IPS-15b (cell line): ENCODE data around the gene ERC2.

ENCODE experiments used
- H3K27me3 ChIP-seq: one replicate; pipeline ENCODE4 v1.6.1; 2013; ENCODE audit warnings: low read length; ENCODE audit not compliant: control insufficient read depth, insufficient read depth
- H3K36me3 ChIP-seq: one replicate; pipeline ENCODE4 v1.6.1; 2013; ENCODE audit warnings: low read length; ENCODE audit not compliant: control insufficient read depth, insufficient read depth
- H3K4me1 ChIP-seq: one replicate; pipeline ENCODE4 v1.6.1; 2013; ENCODE audit warnings: mild to moderate bottlenecking, low read length; ENCODE audit not compliant: control insufficient read depth, insufficient read depth
- H3K4me3 ChIP-seq: one replicate; pipeline ENCODE4 v1.5.1; 2013; ENCODE audit warnings: low read depth, low read length
- H3K9ac ChIP-seq: one replicate; pipeline ENCODE4 v1.6.1; 2013; ENCODE audit warnings: low read depth, mild to moderate bottlenecking, low read length
- H3K9me3 ChIP-seq: one replicate; pipeline ENCODE4 v1.6.1; 2013; ENCODE audit warnings: mild to moderate bottlenecking, low read length; ENCODE audit not compliant: control insufficient read depth, insufficient read depth

ERC2 gene

DNA sequence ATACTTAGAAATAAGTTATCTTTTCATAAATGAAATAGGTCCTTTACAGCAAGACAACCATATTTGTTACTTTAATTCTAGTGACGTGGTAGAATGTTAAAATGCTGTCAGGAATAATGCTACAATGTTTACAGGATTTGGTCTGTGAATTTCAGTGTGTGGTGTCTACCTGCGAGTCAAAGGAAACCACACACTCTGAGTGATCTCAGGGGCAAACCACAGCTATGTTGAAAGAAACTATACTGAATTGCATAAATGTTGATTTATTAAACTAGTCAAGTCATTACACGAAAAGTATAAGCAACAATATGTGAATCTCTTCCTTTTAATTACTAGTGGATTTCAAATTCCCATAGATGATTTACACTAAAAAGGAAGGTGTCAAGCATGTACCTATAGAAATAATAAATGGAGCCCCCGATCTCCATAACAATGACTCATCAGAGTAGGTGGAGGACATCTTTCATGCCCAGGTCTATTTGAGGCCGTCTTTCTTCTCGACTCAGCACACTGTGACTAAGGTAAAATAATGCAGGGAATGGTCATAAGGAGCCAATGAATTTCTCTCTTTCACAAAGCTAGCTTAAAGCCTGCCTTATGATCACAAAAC is 463.0 kb downstream of the ERC2 start:
- H3K4me1 ChIP-seq = peaks cover 30% of the 10 kb centered on the region
- no peak overlapping the region for H3K4me3 ChIP-seq
- H3K9ac ChIP-seq = no peak overlapping the region

DNA sequence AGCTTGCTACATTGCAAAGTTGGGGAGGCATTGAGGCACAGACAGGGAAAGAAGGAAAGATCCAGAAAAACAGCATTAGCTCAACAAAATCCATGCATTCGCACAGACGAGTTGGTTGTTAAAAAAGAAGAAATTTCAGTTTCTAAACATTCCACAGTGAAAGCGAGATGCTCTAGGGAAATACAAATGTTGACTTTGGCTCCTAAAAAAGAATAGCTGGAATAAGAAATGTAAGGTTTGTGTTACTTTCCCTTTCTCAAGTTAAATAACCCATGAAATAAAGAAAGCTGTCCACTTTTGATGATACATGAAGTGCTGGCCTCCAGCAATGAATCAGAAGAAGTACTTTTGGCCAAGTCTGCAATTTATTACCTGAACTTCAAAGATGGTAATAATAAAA is 465.1 kb downstream of the ERC2 start:
- no peak overlapping the region for H3K9ac ChIP-seq
- H3K4me1 ChIP-seq = peaks cover 30% of the 10 kb centered on the region
- H3K36me3 ChIP-seq = no peaks in the 10 kb centered on the region
- H3K4me3 ChIP-seq = no peak overlapping the region
- no peaks in the 10 kb centered on the region for H3K27me3 ChIP-seq
- H3K9me3 ChIP-seq = no peaks in the 10 kb centered on the region

More for the DNA sequence above, 463.0 kb downstream of the ERC2 start:
- H3K9me3 ChIP-seq = no peaks in the 10 kb centered on the region
- H3K36me3 ChIP-seq = no peaks in the 10 kb centered on the region
- H3K27me3 ChIP-seq = no peaks in the 10 kb centered on the region

DNA sequence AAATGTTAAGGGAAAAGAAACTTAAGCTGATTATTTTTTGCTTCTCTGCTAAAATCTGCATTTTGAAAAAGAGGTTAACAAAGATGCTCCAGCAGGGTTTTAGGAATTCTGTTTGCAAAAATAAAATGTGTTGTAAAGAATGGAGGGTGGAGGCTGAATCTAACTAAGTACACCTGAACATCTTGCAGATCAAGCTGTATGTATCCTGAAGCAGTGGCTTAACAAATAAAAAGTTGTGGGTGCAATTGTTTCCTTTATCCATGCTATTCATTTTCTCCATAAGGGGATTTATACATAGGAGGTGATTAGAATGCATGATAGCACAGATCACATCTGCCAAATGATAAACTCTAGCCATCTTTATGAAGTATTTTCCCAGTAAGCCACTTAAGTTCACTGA is 466.3 kb downstream of the ERC2 start:
- H3K4me1 ChIP-seq = peaks cover 30% of the 10 kb centered on the region
- no peak overlapping the region for H3K4me3 ChIP-seq
- no peaks in the 10 kb centered on the region for H3K9me3 ChIP-seq
- H3K27me3 ChIP-seq = no peaks in the 10 kb centered on the region
- no peaks in the 10 kb centered on the region for H3K36me3 ChIP-seq
- H3K9ac ChIP-seq = no peak overlapping the region

DNA sequence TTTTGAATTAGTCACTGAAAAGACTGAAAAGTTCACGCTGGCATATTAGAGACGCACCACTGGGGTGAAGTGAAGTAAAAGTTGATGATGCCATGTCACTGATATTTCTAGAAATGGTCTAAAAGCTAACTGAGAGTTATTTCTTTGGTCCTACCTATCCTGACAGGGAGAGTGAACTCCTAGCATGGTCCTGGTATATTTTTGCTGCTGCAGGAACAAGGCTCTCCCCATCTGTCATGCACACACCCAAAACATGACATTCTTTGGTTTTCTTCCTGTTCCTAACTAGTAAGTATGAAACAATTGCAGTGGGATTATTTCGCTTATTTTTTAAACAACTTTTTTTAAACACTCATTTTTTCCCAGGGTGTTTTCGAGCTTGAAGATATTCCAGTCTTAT is 466.7 kb downstream of the ERC2 start:
- no peaks in the 10 kb centered on the region for H3K36me3 ChIP-seq
- no peaks in the 10 kb centered on the region for H3K9me3 ChIP-seq
- peaks cover 30% of the 10 kb centered on the region for H3K4me1 ChIP-seq
- no peak overlapping the region for H3K9ac ChIP-seq
- H3K27me3 ChIP-seq = no peaks in the 10 kb centered on the region
- H3K4me3 ChIP-seq = no peak overlapping the region

DNA sequence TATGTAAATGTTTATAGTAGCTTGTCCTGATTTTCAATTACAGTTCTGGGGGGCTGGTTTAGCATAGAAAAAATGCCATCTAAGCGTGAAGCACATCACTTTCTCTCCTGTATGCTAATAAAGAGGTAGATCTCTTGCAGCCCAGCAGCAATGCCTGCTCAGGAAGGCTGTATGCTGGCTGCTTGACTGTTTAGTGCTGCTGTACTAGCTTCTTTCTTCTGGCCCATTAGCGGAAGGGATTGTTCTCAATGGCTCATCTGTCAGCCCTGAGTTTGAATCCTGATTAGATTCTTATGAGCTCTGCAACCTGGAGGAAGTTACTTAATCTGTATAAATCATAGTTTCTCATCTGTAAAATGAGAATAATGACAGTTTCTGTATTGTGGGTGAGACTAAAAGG is 478.9 kb downstream of the ERC2 start:
- Histone ChIP-seq H3K9ac (no peak overlapping the region), H3K27me3 (no peaks in the 10 kb centered on the region), H3K9me3 (no peaks in the 10 kb centered on the region), H3K4me3 (no peak overlapping the region), H3K4me1 (peaks cover 12% of the 10 kb centered on the region), H3K36me3 (no peaks in the 10 kb centered on the region)

DNA sequence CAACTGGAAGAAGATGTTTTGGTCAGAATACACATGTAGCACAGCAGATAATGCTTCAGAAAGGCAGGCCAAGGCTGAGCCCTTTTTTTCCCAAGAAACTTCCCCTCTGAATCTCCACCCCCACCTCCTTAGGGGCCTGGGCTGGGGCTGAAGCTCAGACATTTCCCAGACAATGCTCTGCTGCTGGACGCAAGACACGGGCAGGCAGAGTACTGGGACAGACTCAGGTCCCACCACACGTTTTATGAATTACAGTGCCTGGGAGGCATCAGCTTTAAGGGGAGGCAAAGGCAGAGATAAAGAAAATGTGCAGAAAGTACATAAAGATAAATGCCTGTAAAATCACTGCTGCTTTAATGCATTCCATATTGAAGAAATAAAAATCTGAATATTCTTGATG is 479.4 kb downstream of the ERC2 start:
- Histone ChIP-seq H3K4me1 (peaks cover 12% of the 10 kb centered on the region), H3K4me3 (no peak overlapping the region), H3K9me3 (no peaks in the 10 kb centered on the region), H3K36me3 (no peaks in the 10 kb centered on the region), H3K27me3 (no peaks in the 10 kb centered on the region), H3K9ac (no peak overlapping the region)

DNA sequence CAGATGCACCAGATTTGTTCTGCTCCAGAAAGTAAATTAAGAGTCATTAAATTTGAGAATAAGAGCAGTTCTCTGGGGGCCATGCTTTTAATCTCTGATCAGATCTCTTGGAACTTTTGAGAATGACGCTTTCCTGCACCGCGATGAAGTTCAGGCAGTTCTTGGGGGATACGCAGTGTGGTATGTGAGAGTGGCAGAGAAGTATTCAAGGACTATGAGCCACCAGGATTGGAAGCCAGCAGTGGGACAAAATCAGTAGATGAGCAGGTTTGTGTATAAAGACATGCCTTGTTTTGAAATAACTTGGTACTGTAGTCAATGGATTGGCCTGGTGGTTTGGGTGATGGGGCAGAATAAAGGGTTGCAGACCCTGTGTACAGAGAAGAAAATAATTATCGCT is 483.6 kb downstream of the ERC2 start:
- Histone ChIP-seq H3K9me3 (no peaks in the 10 kb centered on the region), H3K4me1 (peaks cover 14% of the 10 kb centered on the region), H3K4me3 (no peak overlapping the region), H3K27me3 (no peaks in the 10 kb centered on the region), H3K9ac (no peak overlapping the region), H3K36me3 (no peaks in the 10 kb centered on the region)

DNA sequence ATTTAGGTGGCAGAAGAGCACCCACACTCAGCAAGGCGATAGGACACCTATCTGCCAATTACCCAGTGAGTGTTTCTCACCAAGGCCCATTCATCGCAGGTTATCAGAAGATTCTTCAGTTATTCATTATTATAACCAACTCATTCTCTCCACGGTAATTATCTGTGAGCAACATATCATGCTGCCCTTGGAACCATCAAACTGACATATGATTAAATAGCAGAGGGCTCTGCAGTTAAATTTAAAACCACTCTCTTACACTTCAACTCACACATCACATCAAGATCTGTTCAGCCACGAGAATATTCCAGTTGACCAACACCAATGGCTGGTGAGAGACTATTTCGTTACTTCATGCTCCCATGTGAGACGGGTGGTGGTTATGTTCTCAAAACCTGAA is 489.3 kb downstream of the ERC2 start:
- H3K36me3 ChIP-seq = no peaks in the 10 kb centered on the region
- H3K4me1 ChIP-seq = peaks cover 2% of the 10 kb centered on the region
- H3K9ac ChIP-seq = no peak overlapping the region
- no peak overlapping the region for H3K4me3 ChIP-seq
- no peaks in the 10 kb centered on the region for H3K9me3 ChIP-seq
- H3K27me3 ChIP-seq = no peaks in the 10 kb centered on the region

DNA sequence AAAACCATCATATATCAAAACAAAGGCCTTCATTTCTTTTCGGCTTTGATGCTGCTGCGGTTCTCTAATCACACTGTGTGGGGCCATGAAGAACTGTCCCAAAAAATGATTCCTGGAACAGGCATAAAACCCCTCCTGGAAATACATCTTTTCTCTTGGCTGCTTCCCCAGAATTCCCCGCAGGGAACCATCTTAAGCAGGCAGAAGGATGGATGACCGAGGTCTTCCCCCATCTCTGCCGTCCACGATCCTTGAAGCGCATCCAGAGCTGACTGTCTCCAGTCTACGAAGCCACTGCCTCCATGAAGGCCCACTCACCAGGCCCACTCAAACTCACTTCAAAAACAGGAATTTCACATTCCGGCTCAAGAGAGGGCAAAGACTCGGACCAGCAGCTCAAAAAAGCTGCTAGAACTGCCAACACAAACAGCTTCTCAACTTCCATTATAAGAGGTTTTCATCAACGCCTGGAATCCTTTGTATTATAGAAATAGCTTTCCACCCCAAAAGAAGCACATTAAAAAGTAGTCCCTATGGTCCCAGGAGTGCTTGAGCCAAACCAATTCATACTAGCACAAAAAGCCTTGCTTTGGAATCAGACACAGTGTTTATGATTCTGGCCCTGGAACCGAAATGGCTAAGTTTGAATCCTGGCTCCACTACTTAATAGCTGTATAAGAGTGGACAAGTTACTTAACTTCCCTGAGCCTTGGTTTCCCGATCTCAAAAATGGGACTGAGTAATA is 493.7 kb downstream of the ERC2 start:
- H3K4me3 ChIP-seq = no peak overlapping the region
- H3K4me1 ChIP-seq = no peaks in the 10 kb centered on the region
- no peak overlapping the region for H3K9ac ChIP-seq
- H3K36me3 ChIP-seq = no peaks in the 10 kb centered on the region
- H3K27me3 ChIP-seq = no peaks in the 10 kb centered on the region
- H3K9me3 ChIP-seq = no peaks in the 10 kb centered on the region

DNA sequence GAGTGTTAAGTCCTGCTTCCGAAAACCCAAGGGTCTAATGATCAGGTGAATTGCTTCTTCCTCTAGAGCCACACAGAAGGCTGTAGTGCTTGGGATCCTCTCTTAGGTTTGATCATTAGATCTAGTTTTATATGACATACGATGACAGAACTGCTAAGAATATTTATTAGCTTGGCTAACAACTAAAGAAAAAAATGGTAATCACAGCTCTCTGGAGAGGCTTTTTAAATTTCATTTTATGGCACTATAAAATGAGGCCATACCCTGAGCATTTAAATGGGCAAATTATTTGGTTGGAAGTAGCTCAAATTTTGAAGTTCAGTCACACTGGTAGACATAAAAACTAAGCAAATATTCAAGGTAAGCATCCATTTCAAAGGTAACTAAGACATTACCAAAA is 498.6 kb downstream of the ERC2 start:
- Histone ChIP-seq H3K4me1 (no peaks in the 10 kb centered on the region), H3K4me3 (no peak overlapping the region), H3K9ac (no peak overlapping the region), H3K9me3 (no peaks in the 10 kb centered on the region), H3K36me3 (no peaks in the 10 kb centered on the region), H3K27me3 (no peaks in the 10 kb centered on the region)

DNA sequence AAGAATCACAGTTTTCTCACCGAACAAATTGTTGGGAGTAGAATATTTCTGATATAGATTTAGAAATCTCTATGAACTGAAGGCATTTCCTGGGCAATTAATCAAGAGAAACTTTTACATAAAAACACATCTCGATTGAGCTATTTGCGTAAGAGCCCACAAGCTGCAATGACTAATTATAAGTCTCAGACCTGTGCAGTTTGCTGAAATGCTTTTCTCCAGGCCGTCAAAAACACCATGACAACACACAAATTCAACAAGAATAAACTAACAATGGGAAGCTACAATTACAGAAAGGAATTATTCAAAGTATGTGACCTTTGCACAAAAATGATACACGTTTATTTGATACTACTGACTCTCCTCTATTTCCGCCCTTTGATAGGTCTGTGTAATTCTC is 499.9 kb downstream of the ERC2 start:
- H3K27me3 ChIP-seq = no peaks in the 10 kb centered on the region
- H3K4me1 ChIP-seq = no peaks in the 10 kb centered on the region
- H3K4me3 ChIP-seq = no peak overlapping the region
- no peak overlapping the region for H3K9ac ChIP-seq
- no peaks in the 10 kb centered on the region for H3K9me3 ChIP-seq
- H3K36me3 ChIP-seq = no peaks in the 10 kb centered on the region

DNA sequence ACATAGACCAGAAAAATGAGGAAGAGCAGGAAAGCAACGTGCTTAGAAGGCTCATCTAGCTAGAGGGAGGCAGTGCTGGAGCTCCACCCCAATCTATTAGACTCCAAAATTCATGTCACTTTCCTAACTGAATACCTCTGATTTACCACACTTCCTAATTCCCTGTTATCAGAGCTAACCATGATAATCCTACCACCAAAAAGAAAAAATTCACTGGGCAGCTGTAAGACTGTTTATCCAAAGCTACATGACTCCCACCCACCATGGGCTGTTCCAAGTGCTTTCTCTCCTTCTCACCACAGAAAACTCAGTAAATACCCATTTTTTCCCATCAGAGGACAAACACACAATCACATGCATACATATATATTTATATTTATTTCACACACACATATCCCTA is 501.7 kb downstream of the ERC2 start:
- Histone ChIP-seq H3K4me1 (no peaks in the 10 kb centered on the region), H3K9me3 (no peaks in the 10 kb centered on the region), H3K4me3 (no peak overlapping the region), H3K27me3 (no peaks in the 10 kb centered on the region), H3K9ac (no peak overlapping the region), H3K36me3 (no peaks in the 10 kb centered on the region)
